Sigmoid colon (tissue), 4 donors: ENCODE measurements around the gene UTP15.

ENCODE experiments used
- CTCF ChIP-seq, 4 experiments: fragments of 450-650 bp in 3 of 4; fragments of 200-600 bp in 1 of 4; IDR thresholded peaks; one replicate each; pipeline ENCODE4 v1.5.1; 2016 to 2019; ENCODE audit warnings: antibody characterized with exemption in 4 of 4, mild to moderate bottlenecking in 3 of 4, moderate library complexity in 2 of 4
- POLR2A ChIP-seq, 2 donors: fragments of 450-650 bp; IDR thresholded peaks; one replicate each; pipeline ENCODE4 v1.6.1; 2016; ENCODE audit warnings: antibody characterized with exemption in 2 of 2, mild to moderate bottlenecking in 2 of 2, moderate library complexity in 2 of 2
- POLR2AphosphoS5 ChIP-seq, 4 donors: sonication (generic); formaldehyde crosslinking; IDR thresholded peaks; one replicate each; pipeline ENCODE4 v1.6.1; 2017; ENCODE audit warnings: antibody characterized with exemption in 4 of 4

GRCh38 chr5:73534971-73535370 is 30.6 kb upstream of the UTP15 start:
- TF ChIP-seq POLR2AphosphoS5 (IDR thresholded peaks at IDR 0.05) (no peak), POLR2A (IDR thresholded peaks at IDR 0.05) (no peak), CTCF (IDR thresholded peaks at IDR 0.05) (no peak)
